ENCODE data around the gene FBXW7.

GRCh38 chr4:152494020-152494419 is 41.9 kb downstream of the FBXW7 start:
- TF ChIP-seq POLR2AphosphoS5 (IDR thresholded peaks at IDR 0.05; ENCODE audit: low read depth, low read length) (no peak), SPI1 (IDR thresholded peaks at IDR 0.05; ENCODE audit: low read depth, low read length) (no peak), POLR2A (IDR thresholded peaks at IDR 0.05; ENCODE audit: low read depth, low read length) (no peak), PAX5 (IDR thresholded peaks at IDR 0.05; ENCODE audit: insufficient read depth, low read length, severe bottlenecking) (no peak), TAF1 (IDR thresholded peaks at IDR 0.05; ENCODE audit: low read depth, low read length) (no peak), POU2F2 (IDR thresholded peaks at IDR 0.05; ENCODE audit: low read depth, low read length) (no peak)

Data from GM12891 (cell line).